HCT116 (cell line): ENCODE data around the gene ARHGAP28. TPM values are rescaled to one million over a fixed set of nuclear protein-coding genes. Genes with fewer than 3 reads are reported as not detected.

Source experiments
- ATAC-seq: fragments of 200-7000 bp; cut with Tn5 transposase; 2 replicates; pipeline ENCODE4 v1.9.1; 2020; ENCODE audit warnings: mild to moderate bottlenecking, moderate library complexity
- BruUV-seq: library from RNA; stranded (reverse); fragments of 400-500 nt; replicated peaks from 2 replicates; lab custom pipeline; 2021; lab: Mats Ljungman, UMichigan
- CTCF ChIA-PET: fragments of 300-600 bp; sonication (Branson Sonifier 250); formaldehyde crosslinking; loops from one replicate; lab custom pipeline; 2021; ENCODE audit warnings: antibody characterized with exemption; lab: Charles Lee
- POLR2A ChIA-PET: fragments of 300-600, 350-600 bp; sonication (Branson Sonifier 250); formaldehyde crosslinking; loops from one replicate; lab custom pipeline; 2021; ENCODE audit warnings: antibody characterized with exemption; lab: Charles Lee
- RAD21 ChIA-PET, 2 experiments: fragments of 300-600 bp; sonication (Branson Sonifier 250); formaldehyde crosslinking; loops; one replicate each; lab custom pipeline; 2023; ENCODE audit warnings: low total read pairs in 2 of 2; ENCODE audit not compliant: uncharacterized antibody in 2 of 2, unreplicated experiment in 2 of 2, low non-redundant PET in 1 of 2; lab: Charles Lee
- DNase-seq: peaks from one replicate; pipeline ENCODE4 v3.0.0-alpha.2; 2010; ENCODE audit warnings: low read depth, low spot score
- H2AFZ ChIP-seq: fragments of 200-600 bp; shearing (Covaris generic), sonication (generic); 2 replicates; pipeline ENCODE4 v1.6.1; 2017; ENCODE audit warnings: low read depth, mixed run types, mixed read lengths, antibody characterized with exemption, low read length; ENCODE audit not compliant: poor library complexity, severe bottlenecking
- H3K27ac ChIP-seq: 2 replicates; pipeline ENCODE4 v1.5.1; 2012; ENCODE audit warnings: low read depth, low read length
- H3K27me3 ChIP-seq: fragments of 200-600 bp; sonication (generic); 2 replicates; pipeline ENCODE4 v1.6.1; 2016; ENCODE audit warnings: mixed run types, low read length, mixed read lengths; ENCODE audit not compliant: insufficient read depth
- H3K36me3 ChIP-seq, 2 experiments: fragments of 200-500 bp in 1 of 2; fragments of 200-600 bp in 1 of 2; sonication (Bioruptor generic) in 1 of 2; sonication (generic) in 1 of 2; 2 replicates each; pipeline versions ENCODE4 v1.5.1 to v1.6.1; 2014 to 2016; ENCODE audit warnings: low read length in 2 of 2, inconsistent platforms in 1 of 2, mixed read lengths in 1 of 2, mixed run types in 1 of 2; ENCODE audit not compliant: insufficient read depth in 2 of 2, control insufficient read depth in 1 of 2
- H3K4me1 ChIP-seq, 2 experiments: fragments of 200-600 bp in 1 of 2; sonication (generic) in 1 of 2; 2 replicates each; pipeline versions ENCODE4 v1.5.1 to v1.6.1; 2012 to 2017; ENCODE audit warnings: low read length in 2 of 2, inconsistent platforms in 1 of 2, mild to moderate bottlenecking in 1 of 2, mixed read lengths in 1 of 2, mixed run types in 1 of 2, moderate library complexity in 1 of 2; ENCODE audit not compliant: insufficient read depth in 2 of 2, control insufficient read depth in 1 of 2
- H3K4me2 ChIP-seq: fragments of 200-600 bp; sonication (generic); 2 replicates; pipeline ENCODE4 v1.6.1; 2017; ENCODE audit warnings: mixed run types, low read length, mixed read lengths
- H3K4me3 ChIP-seq, 2 experiments: fragments of 200-600 bp in 1 of 2; sonication (generic) in 1 of 2; replicated peaks in 1 of 2; 2 replicates each; pipeline ENCODE4 v1.5.1; 2011 to 2016; ENCODE audit warnings: low read length in 2 of 2, control low read depth in 1 of 2, low read depth in 1 of 2, mild to moderate bottlenecking in 1 of 2, mixed read lengths in 1 of 2, mixed run types in 1 of 2
- H3K79me2 ChIP-seq: fragments of 200-600 bp; sonication (generic); 2 replicates; pipeline ENCODE4 v1.6.1; 2017; ENCODE audit warnings: mild to moderate bottlenecking, mixed run types, low read length, moderate library complexity, mixed read lengths; ENCODE audit not compliant: insufficient read depth
- H3K9ac ChIP-seq: fragments of 200-600 bp; sonication (generic); 2 replicates; pipeline ENCODE4 v1.6.1; 2016; ENCODE audit warnings: low read length, mixed read lengths
- H3K9me2 ChIP-seq: fragments of 200-600 bp; sonication (generic), shearing (Covaris generic); 2 replicates; pipeline ENCODE4 v1.6.1; 2017; ENCODE audit warnings: mixed run types, mild to moderate bottlenecking, moderate library complexity; ENCODE audit not compliant: insufficient read depth
- H3K9me3 ChIP-seq, 2 experiments: fragments of 200-500 bp in 1 of 2; fragments of 200-600 bp in 1 of 2; sonication (Bioruptor generic) in 1 of 2; sonication (generic) in 1 of 2; 2 replicates each; pipeline ENCODE4 v1.6.1; 2014 to 2017; ENCODE audit warnings: low read length in 2 of 2, mixed read lengths in 2 of 2, inconsistent platforms in 1 of 2, low read depth in 1 of 2, mild to moderate bottlenecking in 1 of 2, mixed run types in 1 of 2, moderate library complexity in 1 of 2; ENCODE audit not compliant: control insufficient read depth in 1 of 2, insufficient read depth in 1 of 2
- H4K20me1 ChIP-seq: fragments of 200-600 bp; sonication (generic), shearing (Covaris generic); 2 replicates; pipeline ENCODE4 v1.6.1; 2017; ENCODE audit warnings: mixed run types, mild to moderate bottlenecking, moderate library complexity; ENCODE audit not compliant: insufficient read depth
- CBX3 ChIP-seq: IDR thresholded peaks from 2 replicates; pipeline ENCODE4 v1.6.1; 2012; ENCODE audit warnings: low read depth
- CEBPB ChIP-seq: IDR thresholded peaks from 2 replicates; pipeline ENCODE4 v1.6.1; 2012; ENCODE audit warnings: low read depth
- ELF1 ChIP-seq: IDR thresholded peaks from 2 replicates; pipeline ENCODE4 v1.6.1; 2012; ENCODE audit warnings: low read depth, borderline replicate concordance
- EZH2 ChIP-seq: fragments of 200-600 bp; sonication (generic); IDR thresholded peaks from 2 replicates; pipeline ENCODE4 v1.6.1; 2017; ENCODE audit warnings: antibody characterized with exemption, mixed run types
- EZH2phosphoT487 ChIP-seq: fragments of 200-600 bp; IDR thresholded peaks from 2 replicates; pipeline ENCODE4 v1.6.1; 2018; ENCODE audit warnings: antibody characterized with exemption, borderline replicate concordance
- RAD21 ChIP-seq: IDR thresholded peaks from 2 replicates; pipeline ENCODE4 v1.6.1; 2012; ENCODE audit warnings: low read depth, mild to moderate bottlenecking
- SIN3A ChIP-seq: IDR thresholded peaks from 2 replicates; pipeline ENCODE4 v1.6.1; 2012; ENCODE audit warnings: low read depth
- SP1 ChIP-seq: IDR thresholded peaks from 2 replicates; pipeline ENCODE4 v1.6.1; 2012; ENCODE audit warnings: low read depth
- TCF7L2 ChIP-seq: IDR thresholded peaks from 2 replicates; pipeline ENCODE4 v1.7.0; 2011; ENCODE audit warnings: borderline replicate concordance, inconsistent platforms; ENCODE audit not compliant: insufficient read depth, insufficient read length; ENCODE audit errors: extremely low read depth
- YY1 ChIP-seq: IDR thresholded peaks from 2 replicates; pipeline ENCODE4 v1.6.1; 2011; ENCODE audit warnings: low read length, low read depth, moderate library complexity, mild to moderate bottlenecking; ENCODE audit not compliant: insufficient replicate concordance; ENCODE audit errors: extremely low read depth
- ZFX ChIP-seq: fragments of 450-650 bp; IDR thresholded peaks from 2 replicates; pipeline ENCODE4 v1.6.1; 2017
- ZNF274 ChIP-seq: fragments of 200-500 bp; sonication (Bioruptor generic); IDR thresholded peaks from 2 replicates; pipeline ENCODE4 v1.6.1; 2014; ENCODE audit warnings: mild to moderate bottlenecking, low read depth, low read length, inconsistent platforms
- intact Hi-C: fragments of 100-400 bp; cut with micrococcal nuclease; formaldehyde crosslinking; loops from 2 replicates; pipeline ENCODE4 v1.10.0; 2022
- total RNA-seq: library from RNA; stranded (reverse); gene quantifications from one replicate; pipeline ENCODE4 v1.2.1, GENCODE V29; 2021; ENCODE audit not compliant: unreplicated experiment
- TF ChIP-seq, protein P1 (sequence below): IDR thresholded peaks from 2 replicates; pipeline ENCODE4 v1.6.1; 2012

ARHGAP28 gene
- total RNA-seq, 1 experiment from 2014 or later, result not detected

DNA sequence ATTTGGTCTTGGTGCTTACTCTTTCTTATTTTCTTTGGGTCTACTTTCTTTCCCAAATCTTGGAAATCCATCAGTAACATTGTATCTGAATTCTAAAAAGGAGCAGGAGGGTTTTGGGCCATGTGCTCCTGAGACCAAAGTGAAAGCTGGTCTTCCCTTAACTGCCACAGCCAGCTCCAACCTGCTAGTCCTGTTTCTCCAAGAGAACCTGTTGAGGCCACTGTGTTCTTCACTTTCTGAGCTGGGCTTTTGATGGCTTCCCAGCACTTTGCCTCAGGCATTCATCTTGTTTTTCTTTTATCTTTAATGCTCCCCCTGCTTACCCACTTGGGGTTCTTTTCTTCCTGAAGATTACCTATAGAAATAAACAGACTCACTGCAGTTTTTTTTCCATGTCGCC, 53.3 kb downstream of the ARHGAP28 start (continued):
- TF ChIP-seq SP1 (no peak), EZH2 (no peak), CBX3 (no peak), SIN3A (no peak), RAD21 (no peak), EZH2phosphoT487 (no peak)

DNA sequence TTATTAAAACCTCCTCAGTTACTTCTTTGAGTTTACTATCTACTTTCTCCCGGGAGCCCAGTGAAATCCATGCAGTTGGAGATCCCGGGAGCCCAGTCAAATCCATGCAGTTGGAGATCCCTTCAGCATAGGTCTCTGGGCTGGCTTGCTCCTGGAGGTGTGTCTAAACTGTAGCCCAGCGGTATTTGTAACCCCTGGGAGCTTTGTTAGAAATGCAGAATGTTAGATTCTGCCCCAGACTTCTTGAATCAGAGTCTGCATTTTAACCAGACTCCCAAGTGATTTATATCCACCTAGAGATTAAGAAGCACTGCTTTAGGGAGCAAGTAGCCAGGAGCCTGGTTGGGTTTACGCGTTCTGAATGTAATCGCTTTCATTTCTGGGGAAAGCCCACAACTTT, 54.5 kb downstream of the ARHGAP28 start:
- no peaks in the 10 kb centered on the region for H3K79me2 ChIP-seq
- no peaks in the 10 kb centered on the region for H3K36me3 ChIP-seq
- H2AFZ ChIP-seq, result no peak overlapping the region
- no TSS peak for BruUV-seq
- H3K9me2 ChIP-seq, result no peaks in the 10 kb centered on the region
- H4K20me1 ChIP-seq, result no peaks in the 10 kb centered on the region
- CTCF ChIA-PET, result no interaction called here
- H3K9me3 ChIP-seq, result peaks cover 0 to 34% of the 10 kb centered on the region in 2 experiments; a peak in 2 of 4 replicates
- intact Hi-C loops, result no loop called here
- H3K27me3 ChIP-seq, result no peaks in the 10 kb centered on the region
- no peak overlapping the region for H3K9ac ChIP-seq
- TF ChIP-seq ZFX (no peak), YY1 (no peak), CEBPB (no peak), SIN3A (no peak), ELF1 (no peak), SP1 (no peak), TCF7L2 (no peak), ZNF274 (no peak)
- TF ChIP-seq, protein P1, sequence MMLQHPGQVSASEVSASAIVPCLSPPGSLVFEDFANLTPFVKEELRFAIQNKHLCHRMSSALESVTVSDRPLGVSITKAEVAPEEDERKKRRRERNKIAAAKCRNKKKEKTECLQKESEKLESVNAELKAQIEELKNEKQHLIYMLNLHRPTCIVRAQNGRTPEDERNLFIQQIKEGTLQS, result no peak
- TF ChIP-seq, all 23 proteins: peak for 0
- Histone ChIP-seq H3K4me2 (no peak overlapping the region), H3K4me1 (no peaks in the 10 kb centered on the region), H3K27ac (no peak overlapping the region), H3K4me3 (no peak overlapping the region)
- DNase-seq (no peak), ATAC-seq (no peak)
- ChIA-PET RAD21 (no interaction called here), POLR2A (no interaction called here)
